ENCODE results near the gene RNASE7. TPM values are rescaled to one million over a fixed set of nuclear protein-coding genes. Genes with fewer than 3 reads are reported as not detected.

RNASE7 gene, protein sequence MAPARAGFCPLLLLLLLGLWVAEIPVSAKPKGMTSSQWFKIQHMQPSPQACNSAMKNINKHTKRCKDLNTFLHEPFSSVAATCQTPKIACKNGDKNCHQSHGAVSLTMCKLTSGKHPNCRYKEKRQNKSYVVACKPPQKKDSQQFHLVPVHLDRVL
- total RNA-seq (2022; extraction: Qiagen RNA extraction; ENCODE audit: low read depth), result not detected in 5 replicates

DNA sequence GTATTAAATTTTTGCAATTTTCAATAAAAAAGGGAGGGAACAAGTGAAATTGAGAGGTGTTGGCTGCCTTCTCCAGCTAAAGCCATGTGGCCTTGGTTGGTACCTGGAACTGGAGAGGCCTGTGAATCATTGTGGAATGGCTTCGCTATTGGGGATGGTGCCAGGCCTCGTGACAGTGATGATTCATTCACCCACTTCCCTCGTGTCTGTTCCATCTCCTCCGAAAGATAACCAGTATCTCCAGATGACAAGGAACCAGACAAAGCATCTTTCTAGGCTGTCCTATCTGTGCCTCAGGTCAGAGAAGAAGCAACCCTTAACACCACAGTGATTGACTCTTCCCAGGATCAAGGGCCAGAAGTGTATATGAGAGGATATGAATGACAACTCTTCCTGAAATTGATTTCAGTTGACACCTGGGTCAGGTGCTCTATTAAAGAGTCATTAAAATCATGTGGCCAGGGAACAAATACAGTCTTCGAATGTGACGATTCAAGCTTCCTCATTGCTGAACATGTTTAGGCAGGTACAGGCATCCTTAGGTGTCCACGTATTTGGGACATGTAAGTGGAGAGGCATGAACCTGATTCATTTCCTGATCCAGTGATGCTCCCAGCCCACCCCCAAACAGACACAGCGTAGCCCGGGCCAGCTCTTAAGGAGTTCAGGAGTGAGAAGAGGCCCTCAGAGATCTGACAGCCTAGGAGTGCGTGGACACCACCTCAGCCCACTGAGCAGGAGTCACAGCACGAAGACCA is at the start of gene RNASE7:
RNASE7 (plus strand) TSS at position 687 of the 758 bp plus-strand sequence. CDS start 631 bp downstream, outside the sequence.

DNA sequence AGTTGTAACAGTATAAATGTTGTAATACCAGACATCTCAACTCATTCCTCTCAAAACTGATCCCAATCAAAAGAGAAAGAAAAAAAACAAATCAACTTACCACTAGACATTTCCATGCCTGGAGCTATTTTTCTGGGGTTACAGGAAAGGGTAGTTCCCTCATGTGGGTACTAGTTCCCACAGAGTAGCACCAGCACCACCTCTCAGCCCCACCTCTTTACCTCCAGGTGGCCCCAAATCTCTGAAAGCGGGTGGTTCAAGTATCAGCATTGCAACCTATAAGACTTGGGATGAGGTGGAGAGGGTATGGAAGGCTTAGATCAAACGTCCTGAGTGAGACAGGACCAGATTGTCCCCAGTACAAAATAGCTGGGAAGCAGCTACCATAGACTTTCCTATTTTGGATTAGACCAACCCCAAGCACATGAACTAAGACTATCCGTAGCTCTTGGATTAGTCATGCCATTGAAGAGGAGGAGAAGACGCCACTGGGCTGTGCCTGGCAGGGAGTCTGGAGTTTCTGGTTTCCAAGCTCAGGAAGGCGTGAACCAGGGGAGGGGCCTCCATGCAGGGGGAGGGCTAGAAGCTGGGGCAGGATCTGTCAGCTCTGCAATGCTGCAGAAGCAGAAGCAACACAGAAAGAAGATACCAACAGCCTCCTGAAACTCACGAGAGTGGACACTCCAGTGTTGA is 43.3 kb upstream of the RNASE7 start, which contains the start of gene SLC39A2:
SLC39A2 (plus strand) TSS at position 620 of the 693 bp plus-strand sequence. CDS start 154 bp downstream, outside the sequence.

DNA sequence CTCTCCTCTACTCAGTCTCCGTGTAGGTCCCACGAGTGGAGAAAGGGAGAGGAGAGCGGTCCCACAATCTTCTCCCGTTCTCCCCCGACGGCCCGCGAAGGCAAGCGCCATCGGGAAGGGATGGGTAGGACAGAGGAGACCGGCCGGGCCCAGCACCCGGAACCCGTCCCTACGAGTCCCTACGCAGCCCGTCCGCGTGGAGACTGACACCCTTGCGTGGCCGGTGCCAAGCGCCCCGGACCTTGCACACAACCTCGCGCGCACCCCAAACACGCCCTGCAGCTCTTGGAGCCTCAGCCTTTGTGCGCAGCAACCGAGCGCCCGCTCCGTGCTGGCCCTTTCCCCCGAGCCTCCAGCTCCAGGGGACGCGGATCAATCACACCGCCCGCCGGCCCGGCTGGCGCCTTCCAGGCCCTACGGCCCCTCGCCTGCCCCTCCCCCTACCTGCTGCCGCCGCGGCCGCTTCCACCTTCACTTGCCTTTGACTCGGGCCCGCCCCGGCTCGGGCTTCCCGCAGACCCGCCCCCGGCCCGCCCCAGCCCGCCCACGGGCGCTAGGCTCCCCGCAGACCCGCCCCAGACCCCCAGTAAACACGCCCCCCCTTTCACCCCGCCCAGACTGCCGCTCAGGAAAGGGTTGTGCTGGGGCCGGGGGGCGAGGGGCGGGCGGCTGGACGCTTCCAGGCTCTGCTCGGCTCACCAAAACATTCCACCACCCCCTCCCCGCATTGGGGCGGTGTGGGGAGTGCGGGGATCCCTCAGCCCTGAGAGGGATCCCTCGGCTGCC is 17.4 kb upstream of the RNASE7 start, which contains the start of gene NDRG2:
NDRG2 (minus strand) TSS at position 477 of the 786 bp plus-strand sequence. CDS start 1,746 bp downstream, outside the sequence.

DNA sequence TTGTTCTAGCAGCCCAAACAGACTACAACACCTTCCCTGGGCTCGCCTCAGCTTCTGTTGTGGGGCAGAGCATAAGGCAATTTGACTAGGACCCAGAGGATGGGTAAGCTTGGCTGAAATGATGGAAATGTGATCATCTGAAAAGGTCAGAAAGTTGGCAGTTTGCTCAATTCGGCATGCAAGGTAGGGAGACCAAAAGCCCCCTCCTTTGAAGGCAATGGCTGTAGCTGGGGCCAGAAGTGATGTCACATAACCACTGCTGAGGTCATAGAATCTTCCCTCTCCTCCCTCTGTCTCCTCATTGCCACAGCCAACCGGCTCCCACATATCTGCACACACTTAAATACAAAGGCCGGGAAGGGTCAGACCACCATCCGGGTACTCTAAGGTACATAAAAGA is 12.2 kb upstream of the RNASE7 start, which contains the start of gene TPPP2:
TPPP2 (plus strand) TSS at position 301 of the 400 bp plus-strand sequence. CDS start 365 bp downstream, outside the sequence.

DNA sequence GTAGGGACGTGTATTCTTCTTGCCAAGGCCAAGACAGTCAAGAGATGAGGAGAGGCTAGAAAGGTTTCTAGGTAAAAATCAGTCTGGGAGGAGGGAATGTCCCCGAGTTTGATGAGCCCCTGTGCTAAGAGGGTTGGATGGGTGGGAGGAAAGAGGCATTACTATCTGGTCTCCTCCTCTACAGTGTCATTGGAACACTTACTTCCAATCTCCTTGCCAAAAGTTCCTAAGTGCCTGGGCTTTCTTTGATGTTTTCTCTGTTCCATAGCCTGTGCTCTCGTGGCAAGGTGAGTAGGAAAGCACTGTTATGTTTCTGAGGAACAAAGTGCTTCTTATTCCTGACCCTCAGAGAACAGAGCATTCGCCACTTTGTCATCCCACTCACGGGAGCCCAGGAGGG is 7.5 kb upstream of the RNASE7 start, which contains the start of gene RNASE13:
RNASE13 (minus strand) TSS at position 101 of the 400 bp plus-strand sequence. CDS start 519 bp downstream, outside the sequence.

DNA sequence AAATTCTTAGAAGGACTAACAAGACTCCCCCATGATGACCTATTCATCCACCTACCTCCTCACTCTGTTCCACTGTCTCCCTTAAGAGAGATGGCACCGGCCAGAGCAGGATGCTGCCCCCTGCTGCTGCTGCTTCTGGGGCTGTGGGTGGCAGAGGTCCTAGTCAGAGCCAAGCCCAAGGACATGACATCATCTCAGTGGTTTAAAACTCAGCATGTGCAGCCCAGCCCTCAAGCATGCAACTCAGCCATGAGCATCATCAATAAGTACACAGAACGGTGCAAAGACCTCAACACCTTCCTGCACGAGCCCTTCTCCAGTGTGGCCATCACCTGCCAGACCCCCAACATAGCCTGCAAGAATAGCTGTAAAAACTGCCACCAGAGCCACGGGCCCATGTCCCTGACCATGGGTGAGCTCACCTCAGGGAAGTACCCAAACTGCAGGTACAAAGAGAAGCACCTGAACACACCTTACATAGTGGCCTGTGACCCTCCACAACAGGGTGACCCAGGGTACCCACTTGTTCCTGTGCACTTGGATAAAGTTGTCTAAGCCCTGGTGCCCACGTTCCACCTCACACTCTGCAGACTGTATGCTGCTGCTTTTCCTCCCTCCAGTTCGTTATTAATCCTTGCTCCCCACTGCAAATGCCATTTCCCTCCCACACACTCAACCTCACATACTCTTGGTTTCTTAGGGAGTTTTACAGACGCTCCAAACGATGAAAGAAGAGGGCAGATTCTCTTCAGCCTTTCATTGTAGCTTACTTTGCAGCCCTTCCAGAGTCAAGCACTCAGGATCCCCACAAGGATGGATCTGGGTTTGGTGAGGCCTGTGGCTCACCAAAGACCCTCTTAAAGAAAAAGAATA is 15.9 kb downstream of the RNASE7 start, which contains the start of gene RNASE8:
RNASE8 (plus strand) TSS at position 20 of the 873 bp plus-strand sequence; CDS start at position 91, 71 bp downstream.

DNA sequence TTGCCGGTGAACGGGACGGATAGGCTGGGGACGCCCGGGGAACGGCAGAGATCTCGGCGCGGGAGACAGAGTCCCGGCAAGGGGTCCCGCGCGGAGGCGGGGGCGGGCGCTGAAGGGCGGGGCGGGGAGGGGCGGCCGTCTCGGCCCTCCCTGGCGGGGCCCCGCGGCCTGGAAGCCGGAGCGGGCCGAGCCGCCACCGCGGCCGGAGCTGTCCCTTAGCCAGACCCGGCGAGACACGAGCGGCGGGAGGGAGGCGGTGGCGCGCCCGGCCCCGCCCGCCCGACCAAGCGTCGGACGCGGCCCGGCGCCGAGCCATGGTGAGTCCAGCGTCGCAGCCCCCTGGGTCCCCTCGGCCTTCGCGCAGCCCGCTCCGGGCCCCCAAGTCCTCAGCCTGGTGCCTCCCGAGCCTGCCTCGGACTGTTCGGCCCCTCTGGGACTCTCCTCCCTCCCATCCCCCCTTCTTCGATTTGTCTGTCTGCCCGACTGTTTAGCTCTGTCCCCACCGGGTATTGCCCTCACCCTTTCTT is 28.0 kb downstream of the RNASE7 start, which contains the start of gene ARHGEF40:
ARHGEF40 (plus strand) TSS at position 222 of the 527 bp plus-strand sequence; CDS start at position 315, 93 bp downstream.

Other genes starting within 250 kb of the RNASE7 start
- gene RNASE1, start 239.5 kb upstream of the RNASE7 start, total RNA-seq (2022; extraction: Qiagen RNA extraction; ENCODE audit: low read depth), result 0.17 to 0.50 TPM (median 0.27 TPM) in 4 of 5 replicates, not detected in the other
- not detected in 5 replicates for gene RNASE3, start 151.0 kb upstream of the RNASE7 start, total RNA-seq (2022; extraction: Qiagen RNA extraction; ENCODE audit: low read depth)
- not detected in 5 replicates for gene RNASE2, start 86.9 kb upstream of the RNASE7 start, total RNA-seq (2022; extraction: Qiagen RNA extraction; ENCODE audit: low read depth)
- gene METTL17, start 52.4 kb upstream of the RNASE7 start, total RNA-seq (2022; extraction: Qiagen RNA extraction; ENCODE audit: low read depth), result 68.4 to 77.9 TPM (median 74.9 TPM) in 5 replicates
- 0.09 TPM in 1 of 5 replicates, not detected in the others for gene SLC39A2, start 43.1 kb upstream of the RNASE7 start, total RNA-seq (2022; extraction: Qiagen RNA extraction; ENCODE audit: low read depth)
- gene NDRG2, start 17.3 kb upstream of the RNASE7 start, total RNA-seq (2022; extraction: Qiagen RNA extraction; ENCODE audit: low read depth), result 2.5 to 3.3 TPM (median 2.7 TPM) in 5 replicates
- gene TPPP2, start 12.1 kb upstream of the RNASE7 start, total RNA-seq (2022; extraction: Qiagen RNA extraction; ENCODE audit: low read depth), result not detected in 5 replicates
- gene RNASE13, start 7.6 kb upstream of the RNASE7 start, total RNA-seq (2022; extraction: Qiagen RNA extraction; ENCODE audit: low read depth), result not detected in 5 replicates
- not detected in 5 replicates for gene RNASE8, start 15.5 kb downstream of the RNASE7 start, total RNA-seq (2022; extraction: Qiagen RNA extraction; ENCODE audit: low read depth)
- 7.8 to 13.1 TPM (median 9.5 TPM) in 5 replicates for gene ARHGEF40, start 27.9 kb downstream of the RNASE7 start, total RNA-seq (2022; extraction: Qiagen RNA extraction; ENCODE audit: low read depth)
- 19.7 to 30.5 TPM (median 28.9 TPM) in 5 replicates for gene ZNF219, start 56.3 kb downstream of the RNASE7 start, total RNA-seq (2022; extraction: Qiagen RNA extraction; ENCODE audit: low read depth)
- 0.58 to 1.1 TPM (median 0.85 TPM) in 5 replicates for gene TMEM253, start 58.7 kb downstream of the RNASE7 start, total RNA-seq (2022; extraction: Qiagen RNA extraction; ENCODE audit: low read depth)
- gene OR5AU1, start 113.7 kb downstream of the RNASE7 start, total RNA-seq (2022; extraction: Qiagen RNA extraction; ENCODE audit: low read depth), result not detected in 5 replicates
- gene HNRNPC, start 227.1 kb downstream of the RNASE7 start, total RNA-seq (2022; extraction: Qiagen RNA extraction; ENCODE audit: low read depth), result 791 to 1,079 TPM (median 796 TPM) in 5 replicates
- 0.06 to 0.30 TPM (median 0.20 TPM) in 5 replicates for gene RPGRIP1, start 237.7 kb downstream of the RNASE7 start, total RNA-seq (2022; extraction: Qiagen RNA extraction; ENCODE audit: low read depth)

Data from A549 treated with GW870086 at 1 μM for 4 hours (cell line).